Sciatic nerve (tissue), 2 donors: ENCODE results near the gene ROPN1. TPM values are rescaled to one million over a fixed set of nuclear protein-coding genes. Genes with fewer than 3 reads are reported as not detected.
"Not testable (repeated sequence)": the region's sequence is repeated elsewhere in the genome, so short reads cannot be mapped to it uniquely, and the experiment has no call there.

Experiments
- ATAC-seq: fragments of 200-7000 bp; cut with Tn5 transposase; one replicate; pipeline ENCODE4 v1.9.1; 2020; ENCODE audit warnings: mild to moderate bottlenecking, moderate library complexity
- DNase-seq: peaks from one replicate; pipeline ENCODE4 v3.0.0-alpha.2; 2020; ENCODE audit warnings: low spot score
- intact Hi-C: fragments of 100-400 bp; cut with DNase I; formaldehyde crosslinking; loops from one replicate; pipeline ENCODE4 v1.14.2; 2022
- total RNA-seq: library from RNA; stranded (reverse); fragmentation: NEBNext Ultra II Directional; extraction: Animal tissue kit (Norgen Biotek cat#: 25700); gene quantifications from one replicate; pipeline ENCODE4 v1.2.1, GENCODE V29; 2021
- donor health status: DM: no; HTN: no; CAD: no.
- donor health status: DM: no; HTN: no; CAD: no.

ROPN1 gene
- total RNA-seq, 1 donor from 2014 or later: not detected

- DNase-seq, ATAC-seq, intact Hi-C loops: not testable (repeated sequence)
Measured at GRCh38 chr3:124002405-124003079, 10.6 kb upstream of the ROPN1 start.

DNA sequence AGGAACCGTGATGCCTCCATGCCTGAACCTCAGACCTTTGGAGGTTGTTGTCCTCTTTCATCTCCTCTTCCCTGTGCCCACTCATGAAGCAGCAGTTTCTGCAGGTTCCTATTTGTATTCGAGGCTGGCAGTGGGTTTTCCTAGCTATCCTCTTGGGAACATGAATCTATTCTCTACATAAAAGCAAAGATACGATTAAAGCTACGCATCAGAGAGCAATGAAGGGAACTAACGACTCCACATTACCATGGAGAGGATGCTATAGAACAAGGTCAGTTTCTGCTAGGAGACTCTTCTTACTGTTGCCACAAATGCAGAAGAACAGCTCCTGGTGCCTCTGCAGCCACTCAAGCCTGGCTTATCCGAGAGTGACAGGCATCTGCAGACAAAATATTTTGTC lies 9.4 kb upstream of the ROPN1 start:
- intact Hi-C loops, DNase-seq, ATAC-seq: not testable (repeated sequence)

DNA sequence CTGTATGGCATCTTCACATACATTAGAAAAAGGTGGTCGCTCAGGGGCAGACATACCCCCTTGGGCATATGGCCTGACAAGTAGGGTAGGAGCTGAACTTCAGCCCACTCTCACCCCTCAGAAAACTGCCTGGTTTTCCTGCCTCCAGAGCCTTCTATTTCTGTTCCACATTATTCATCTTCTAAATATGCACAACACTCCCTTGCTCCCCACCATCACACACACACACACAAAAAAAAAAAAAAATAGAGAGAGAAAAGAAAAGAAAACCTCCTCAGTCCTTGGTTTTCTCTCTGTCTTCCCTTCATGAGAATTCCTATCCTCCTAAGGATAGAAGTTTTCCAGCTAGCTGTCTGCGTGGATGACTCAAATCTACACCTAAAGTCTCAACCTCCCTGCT lies 5.6 kb upstream of the ROPN1 start:
- DNase-seq: no peak
- ATAC-seq: no peak
- intact Hi-C loops: no loop called here

DNA sequence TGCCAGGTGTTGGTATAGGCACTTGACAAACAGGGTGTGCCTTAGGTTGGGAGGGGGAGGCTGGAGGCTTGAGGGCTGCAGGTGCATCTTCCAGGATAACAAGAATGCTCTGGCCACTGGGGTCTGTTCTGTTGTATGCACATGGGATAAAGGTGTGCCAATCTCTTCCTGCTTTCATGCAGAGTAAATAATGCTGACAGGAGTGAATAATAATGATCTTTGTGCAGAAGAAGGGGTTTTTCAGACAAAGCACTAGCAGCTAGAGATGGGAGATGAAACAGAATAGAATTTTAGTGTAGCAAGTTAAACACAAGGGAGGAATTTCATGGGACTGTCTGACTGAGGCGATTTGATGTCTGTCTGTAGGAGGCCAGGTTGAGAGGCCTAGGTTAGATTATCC lies 1.9 kb upstream of the ROPN1 start:
- intact Hi-C loops: no loop called here
- no peak for DNase-seq
- ATAC-seq: no peak

DNA sequence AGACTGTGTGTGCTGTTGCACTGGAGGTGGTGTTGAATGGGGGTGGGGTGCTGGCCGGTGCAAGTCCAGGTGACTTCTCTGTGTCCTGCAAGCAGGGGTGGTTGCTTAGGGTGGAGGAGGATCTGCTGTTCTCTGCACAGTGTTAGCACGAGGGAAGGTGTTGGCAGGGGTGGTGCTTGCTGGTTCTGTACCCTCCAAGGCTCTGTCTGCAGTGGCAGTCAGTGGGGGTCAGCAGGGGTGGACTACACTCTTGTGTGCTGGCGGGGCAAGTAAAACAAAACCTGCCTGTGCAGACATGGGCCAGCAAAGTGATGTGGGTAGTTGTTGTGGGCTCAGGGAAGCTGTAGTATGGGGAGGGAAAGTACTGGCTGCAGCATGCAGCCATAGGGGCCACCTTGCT lies 5.5 kb downstream of the ROPN1 start:
- DNase-seq: no peak
- ATAC-seq: no peak
- intact Hi-C loops: no loop called here

- ATAC-seq (no peak), DNase-seq (no peak)
- intact Hi-C loops: no loop called here
Measured at GRCh38 chr3:123984957-123985356, 7.0 kb downstream of the ROPN1 start.

DNA sequence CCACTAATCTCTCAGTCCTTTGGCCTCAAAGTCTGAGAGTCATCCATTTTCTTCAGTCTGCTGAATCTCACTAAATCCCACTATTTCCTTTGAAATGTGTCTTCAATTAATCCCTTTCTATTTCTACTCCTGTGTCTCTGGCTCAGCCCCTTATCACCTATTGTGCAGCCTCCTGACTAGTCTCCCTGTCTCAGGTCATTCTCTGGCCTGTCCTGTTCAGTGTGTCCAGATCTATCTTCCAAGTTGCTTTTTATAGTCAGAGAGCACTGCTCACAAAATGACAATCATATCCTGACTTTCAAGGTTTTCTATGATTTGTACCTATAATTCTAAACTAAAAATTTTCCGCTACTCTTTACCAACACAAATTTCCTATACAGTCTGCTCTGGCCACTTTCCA lies 7.6 kb downstream of the ROPN1 start:
- no peak for ATAC-seq
- no peak for DNase-seq
- intact Hi-C loops: no loop called here

DNA sequence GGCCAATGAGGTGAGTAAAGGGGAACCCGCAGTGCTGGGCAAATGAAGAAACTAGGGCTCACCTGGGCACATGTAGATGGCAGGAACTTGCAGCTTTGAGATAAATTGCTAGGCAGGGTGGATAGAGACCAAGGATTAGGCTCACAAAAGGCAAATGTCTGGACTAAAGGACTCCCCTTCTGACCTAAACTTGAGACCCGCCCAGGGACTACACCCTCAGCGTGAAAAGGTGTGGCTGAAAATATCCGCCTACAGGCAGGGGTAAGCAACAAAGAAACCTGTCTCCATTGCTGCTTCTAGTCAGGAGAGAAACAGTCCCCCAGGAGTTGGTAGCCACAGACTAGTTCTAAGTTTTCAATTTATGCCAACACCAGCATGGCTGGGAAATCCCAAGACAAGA lies 10.6 kb downstream of the ROPN1 start:
- ATAC-seq, intact Hi-C loops, DNase-seq: not testable (repeated sequence)

GRCh38 chr3:123980539-123980938 lies 11.4 kb downstream of the ROPN1 start:
- no peak for ATAC-seq
- DNase-seq: no peak
- intact Hi-C loops: no loop called here

GRCh38 chr3:123979525-123980501 lies 12.1 kb downstream of the ROPN1 start:
- DNase-seq, intact Hi-C loops: not testable (repeated sequence)

GRCh38 chr3:123976904-123977303 lies 15.0 kb downstream of the ROPN1 start:
- ATAC-seq, DNase-seq, intact Hi-C loops: not testable (repeated sequence)

More at GRCh38 chr3:123979525-123980501, 12.1 kb downstream of the ROPN1 start:
- ATAC-seq: peak; percentile 94

GRCh38 chr3:123976181-123976898 lies 15.6 kb downstream of the ROPN1 start:
- DNase-seq, intact Hi-C loops, ATAC-seq: not testable (repeated sequence)

DNA sequence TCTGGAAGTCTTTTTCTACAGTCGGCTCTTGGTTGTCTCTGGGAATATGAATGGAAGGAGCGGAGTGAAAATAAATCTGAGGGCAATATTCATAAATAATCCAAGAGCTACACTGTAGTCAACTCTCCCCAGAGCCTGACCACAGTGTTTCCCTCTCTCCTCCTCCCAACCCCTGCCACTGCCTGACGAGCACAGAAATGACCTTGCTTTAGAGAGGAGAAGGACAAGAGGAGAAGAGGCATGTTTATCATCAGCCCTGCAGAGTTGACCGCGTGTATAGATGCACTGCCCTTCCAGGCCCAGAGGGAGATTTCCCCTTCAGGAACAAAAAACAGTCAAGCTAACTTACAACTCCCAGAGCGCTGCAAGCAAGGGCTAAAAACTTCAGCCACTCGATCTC lies 16.9 kb downstream of the ROPN1 start:
- DNase-seq, intact Hi-C loops, ATAC-seq: not testable (repeated sequence)

DNA sequence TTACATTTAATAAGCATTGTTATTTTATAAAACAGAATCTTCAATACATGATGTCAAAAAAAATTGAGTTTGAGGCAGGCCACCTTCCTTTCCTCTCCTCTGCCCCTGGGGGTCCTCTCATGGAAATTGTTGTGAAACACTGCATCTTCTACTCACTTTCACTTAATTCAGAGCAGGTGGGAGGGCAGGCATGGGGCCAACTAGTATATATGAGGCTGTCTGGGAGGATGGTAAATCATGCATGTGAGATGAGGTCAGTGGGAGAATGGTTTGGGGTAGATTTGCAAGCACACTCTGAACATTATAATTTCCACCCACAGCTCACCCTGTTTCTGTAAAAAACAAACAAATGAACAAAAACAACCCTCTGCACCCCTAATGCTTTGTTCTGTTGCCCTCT lies 20.5 kb downstream of the ROPN1 start:
- no peak for ATAC-seq
- intact Hi-C loops: no loop called here

DNA sequence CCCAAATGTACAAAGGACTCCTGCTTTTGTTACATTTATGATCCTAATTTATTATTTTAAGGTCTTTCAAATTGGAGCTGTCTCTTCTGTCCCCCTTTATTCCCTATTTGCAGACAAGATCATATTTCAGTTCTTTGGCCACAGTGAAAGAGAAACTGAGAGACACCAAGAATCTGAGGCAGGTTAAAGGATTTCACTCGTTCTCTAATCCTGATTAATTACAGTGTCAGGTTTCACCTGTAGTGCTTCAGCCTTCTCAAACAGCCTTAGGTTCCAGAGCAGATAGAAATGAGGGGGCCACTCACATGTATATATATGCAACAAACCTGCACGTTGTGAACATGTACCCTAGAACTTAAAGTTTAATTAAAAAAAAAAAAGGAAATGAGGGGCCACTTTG lies 24.7 kb downstream of the ROPN1 start:
- intact Hi-C loops, ATAC-seq, DNase-seq: not testable (repeated sequence)

More for the DNA sequence above, 20.5 kb downstream of the ROPN1 start:
- no peak for DNase-seq

- DNase-seq, intact Hi-C loops, ATAC-seq: not testable (repeated sequence)
Measured at GRCh38 chr3:123966799-123967198, 25.1 kb downstream of the ROPN1 start.

- intact Hi-C loops, ATAC-seq, DNase-seq: not testable (repeated sequence)
Measured at GRCh38 chr3:123964793-123965192, 27.1 kb downstream of the ROPN1 start.

GRCh38 chr3:123961508-123961856 lies 30.4 kb downstream of the ROPN1 start:
- DNase-seq (no peak), ATAC-seq (no peak)
- intact Hi-C loops: no loop called here

GRCh38 chr3:123960781-123961507 lies 31.0 kb downstream of the ROPN1 start, which contains the start of gene CCDC14:
Gene CCDC14 (minus strand): TSS chr3:123961229. CDS start chr3:123961173, 56 bp downstream.
- DNase-seq: peak; percentile 95
- intact Hi-C loops: no loop called here
- ATAC-seq: peak; percentile 99
